HepG2 (cell line): ENCODE measurements around the gene ZNF416. TPM values are rescaled to one million over a fixed set of nuclear protein-coding genes. Genes with fewer than 3 reads are reported as not detected.

ENCODE experiments used
- ATAC-seq: fragments of 200-7000 bp; cut with Tn5 transposase; 3 replicates; pipeline ENCODE4 v1.9.1; 2020; ENCODE audit warnings: mild to moderate bottlenecking, moderate library complexity
- BruUV-seq: library from RNA; stranded (reverse); fragments of 400-500 nt; replicated peaks from 2 replicates; lab custom pipeline; 2021; lab: Mats Ljungman, UMichigan
- CTCF ChIA-PET: fragments of 300-600 bp; formaldehyde crosslinking; extraction: SDS; loops from one replicate; lab custom pipeline; 2021; ENCODE audit warnings: low total read pairs, inconsistent platforms, low intra/inter-chr PET ratio; lab: Yijun Ruan, JAX
- POLR2A ChIA-PET: fragments of 350-600 bp; sonication (Branson Sonifier 250); formaldehyde crosslinking; loops from one replicate; lab custom pipeline; 2020; ENCODE audit warnings: antibody characterized with exemption, inconsistent platforms; lab: Yijun Ruan, JAX
- DNase-seq: peaks from one replicate; pipeline ENCODE4 v3.0.0-alpha.2; 2015; ENCODE audit warnings: low spot score
- FAIRE-seq: peaks from 3 replicates; lab custom pipeline; 2011; peaks lifted over from hg19 to GRCh38; lab: Jason Lieb, UNC
- H2AFZ ChIP-seq: one replicate; pipeline ENCODE4 v1.6.1; 2011; ENCODE audit warnings: low read length, inconsistent platforms
- H3K27ac ChIP-seq: fragments of 300-600 bp; 3 replicates; pipeline ENCODE4 v1.8.0; 2011; ENCODE audit warnings: mixed run types, mild to moderate bottlenecking, mixed read lengths, low read length, inconsistent platforms; ENCODE audit not compliant: insufficient read depth; ENCODE audit errors: extremely low read length
- H3K27me3 ChIP-seq, 2 experiments: fragments of 200-600 bp in 1 of 2; 2 replicates in 1 of 2; 3 replicates in 1 of 2; pipeline versions ENCODE4 v1.6.0 to v1.8.0; 2011; ENCODE audit warnings: low read length in 2 of 2, mild to moderate bottlenecking in 2 of 2, moderate library complexity in 2 of 2, inconsistent platforms in 1 of 2; ENCODE audit not compliant: insufficient read depth in 2 of 2, control insufficient read depth in 1 of 2
- H3K36me3 ChIP-seq, 2 experiments: fragments of 200-600 bp in 1 of 2; replicated peaks in 1 of 2; 2 replicates in 1 of 2; 3 replicates in 1 of 2; pipeline versions ENCODE4 v1.5.1 to v1.8.0; 2011; ENCODE audit warnings: low read length in 2 of 2, inconsistent platforms in 1 of 2; ENCODE audit not compliant: insufficient read depth in 2 of 2, control insufficient read depth in 1 of 2
- H3K4me1 ChIP-seq: 2 replicates; pipeline ENCODE4 v1.5.1; 2012; ENCODE audit warnings: low read length, inconsistent platforms; ENCODE audit not compliant: insufficient read depth
- H3K4me2 ChIP-seq: 2 replicates; pipeline ENCODE4 v1.6.0; 2011; ENCODE audit warnings: low read depth, low read length, inconsistent platforms
- H3K4me3 ChIP-seq, 3 experiments: fragments of 200-600 bp in 1 of 3; sonication (generic), shearing (Covaris generic) in 1 of 3; replicated peaks in 1 of 3; 2 replicates each; pipeline ENCODE4 v1.5.1; 2011 to 2016; ENCODE audit warnings: low read length in 3 of 3, inconsistent platforms in 2 of 3, low read depth in 2 of 3, mild to moderate bottlenecking in 2 of 3, control low read depth in 1 of 3, mixed read lengths in 1 of 3; ENCODE audit not compliant: insufficient read depth in 1 of 3
- H3K79me2 ChIP-seq: one replicate; pipeline ENCODE4 v1.6.1; 2011; ENCODE audit warnings: low read length, inconsistent platforms; ENCODE audit not compliant: insufficient read depth
- H3K9ac ChIP-seq: 2 replicates; pipeline ENCODE4 v1.6.0; 2011; ENCODE audit warnings: mild to moderate bottlenecking, low read depth, low read length, inconsistent platforms; ENCODE audit not compliant: insufficient read depth
- H3K9me3 ChIP-seq: 2 replicates; pipeline ENCODE4 v1.5.1; 2012; ENCODE audit warnings: mild to moderate bottlenecking, low read length
- H4K20me1 ChIP-seq: 2 replicates; pipeline ENCODE4 v1.6.0; 2011; ENCODE audit warnings: inconsistent platforms, mild to moderate bottlenecking, low read length, moderate library complexity; ENCODE audit not compliant: insufficient read depth
- FOXA1 ChIP-seq, 2 experiments: fragments of 450-650 bp in 1 of 2; sonication (generic) in 1 of 2; formaldehyde crosslinking in 1 of 2; IDR thresholded peaks; 2 replicates each; pipeline versions ENCODE4 v1.4.0 to v1.6.1; 2016 to 2020; ENCODE audit warnings: missing genetic modification reagents in 1 of 2
- NBN ChIP-seq: fragments of 450-650 bp; conservative IDR thresholded peaks from 2 replicates; pipeline ENCODE4 v1.6.1; 2017
- REXO4 ChIP-seq: sonication (generic); formaldehyde crosslinking; IDR thresholded peaks from 2 replicates; pipeline ENCODE4 v1.8.0; 2022; ENCODE audit warnings: missing genetic modification reagents, mild to moderate bottlenecking, borderline replicate concordance
- SMARCC2 ChIP-seq: fragments of 450-650 bp; IDR thresholded peaks from 2 replicates; pipeline ENCODE4 v1.6.1; 2017; ENCODE audit warnings: antibody characterized with exemption, mild to moderate bottlenecking
- ZFY ChIP-seq: sonication (generic); formaldehyde crosslinking; IDR thresholded peaks from 2 replicates; pipeline ENCODE4 v1.4.0; 2020; ENCODE audit warnings: missing genetic modification reagents
- ZNF484 ChIP-seq: sonication (generic); formaldehyde crosslinking; IDR thresholded peaks from 2 replicates; pipeline ENCODE4 v1.5.1; 2020; ENCODE audit warnings: mild to moderate bottlenecking, low read depth, missing genetic modification reagents, borderline replicate concordance
- ZNF550 ChIP-seq: sonication (generic); formaldehyde crosslinking; IDR thresholded peaks from 2 replicates; pipeline ENCODE4 v1.4.0; 2020; ENCODE audit warnings: mild to moderate bottlenecking, missing genetic modification reagents, borderline replicate concordance
- ZNF567 ChIP-seq: sonication (generic); formaldehyde crosslinking; IDR thresholded peaks from 2 replicates; pipeline ENCODE4 v1.8.1; 2023; ENCODE audit warnings: mild to moderate bottlenecking, missing genetic modification reagents, borderline replicate concordance
- ZNF660 ChIP-seq: sonication (generic); formaldehyde crosslinking; IDR thresholded peaks from 2 replicates; pipeline ENCODE4 v1.5.1; 2020; ENCODE audit warnings: mild to moderate bottlenecking, low read depth, missing genetic modification reagents, borderline replicate concordance
- ZNF678 ChIP-seq: sonication (generic); formaldehyde crosslinking; IDR thresholded peaks from 2 replicates; pipeline ENCODE4 v1.4.0; 2020; ENCODE audit warnings: mild to moderate bottlenecking, missing genetic modification reagents
- WGBS: methylation state at CpG from one replicate; pipeline ENCODE4 v1.1.6; 2017; ENCODE audit warnings: low lambda C conversion rate; 5-methylcytosine and 5-hydroxymethylcytosine counted together
- in situ Hi-C: cut with HindIII; loops from 2 replicates; pipeline ENCODE4 v1.10.0; 2017; ENCODE audit warnings: low pct_unique_long_range_greater_than_20kb; ENCODE audit not compliant: extremely low pct_ligation_motif_present
- intact Hi-C: fragments of 100-400 bp; cut with micrococcal nuclease; formaldehyde crosslinking; loops from one replicate; pipeline ENCODE4 v1.10.0; 2022; ENCODE audit not compliant: unreplicated experiment
- polyA plus RNA-seq, 8 experiments: library from polyadenylated mRNA; depleted of rRNA in 3 of 8; stranded (reverse) in 7 of 8; unstranded in 1 of 8; fragments of >200 nt; fragmentation: Illumina TruSeq in 4 of 8; extraction: Trizol in 4 of 8; gene quantifications; 2 replicates each; pipeline versions ENCODE4 v1.2.1 to v1.2.3, GENCODE V29; 2011 to 2016; ENCODE audit warnings: low read depth in 4 of 8, missing spikeins in 1 of 8, mixed read lengths in 1 of 8; ENCODE audit not compliant: insufficient read depth in 1 of 8
- total RNA-seq, 5 experiments: library from RNA; depleted of rRNA; stranded (reverse); fragments of >200 nt; fragmentation: Illumina TruSeq; extraction: Trizol; gene quantifications; 2 replicates each; pipeline ENCODE4 v1.2.3, GENCODE V29; 2016; ENCODE audit warnings: low read depth in 1 of 5
- TF ChIP-seq, protein P1 (sequence below), 2 experiments: fragments of 450-650 bp in 1 of 2; sonication (generic) in 1 of 2; formaldehyde crosslinking in 1 of 2; IDR thresholded peaks; 2 replicates each; pipeline versions ENCODE4 v1.6.1 to v1.8.0; 2016 to 2022; ENCODE audit warnings: antibody characterized with exemption in 1 of 2, mild to moderate bottlenecking in 1 of 2, missing genetic modification reagents in 1 of 2
- TF ChIP-seq, protein P2 (sequence below): sonication (generic); formaldehyde crosslinking; IDR thresholded peaks from 2 replicates; pipeline ENCODE4 v1.5.0; 2020; ENCODE audit warnings: missing genetic modification reagents, mild to moderate bottlenecking, borderline replicate concordance

The ZNF416 gene
- total and polyA plus RNA-seq, 2 of the 13 experiments (the other 11 are each of a cell fraction or from before 2014, with no cell fraction given) = 1.5 to 5.3 TPM

DNA sequence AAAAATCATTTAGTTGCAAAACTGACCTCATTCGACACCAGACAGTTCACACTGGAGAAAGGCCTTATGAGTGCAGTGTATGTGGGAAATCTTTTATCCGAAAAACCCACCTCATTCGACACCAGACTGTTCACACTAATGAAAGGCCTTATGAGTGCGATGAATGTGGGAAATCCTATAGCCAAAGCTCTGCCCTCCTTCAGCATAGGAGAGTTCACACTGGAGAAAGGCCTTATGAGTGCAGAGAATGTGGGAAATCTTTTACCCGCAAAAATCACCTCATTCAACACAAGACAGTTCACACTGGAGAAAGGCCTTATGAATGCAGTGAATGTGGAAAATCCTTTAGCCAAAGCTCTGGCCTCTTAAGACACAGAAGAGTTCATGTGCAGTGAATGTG, 28.2 kb upstream of the ZNF416 start:
- BruUV-seq = no TSS peak
- CTCF ChIA-PET = no interaction called here
- H3K36me3 ChIP-seq = peaks cover 7 to 12% of the 10 kb centered on the region in 2 experiments; a peak in 3 of 5 replicates

More for the DNA sequence above, 28.2 kb upstream of the ZNF416 start:
- no peaks in the 10 kb centered on the region for H3K27me3 ChIP-seq
- FAIRE-seq (no peak), ATAC-seq (no peak), DNase-seq (no peak)
- no peak overlapping the region for H2AFZ ChIP-seq
- intact Hi-C loops (no loop called here), in situ Hi-C loops (no loop called here)
- H3K4me3 ChIP-seq = no peak overlapping the region
- 94% methylated on average over 5 of the region's 5 CpGs for WGBS
- no peak overlapping the region for H3K27ac ChIP-seq
- H3K9me3 ChIP-seq = no peaks in the 10 kb centered on the region
- no peaks in the 10 kb centered on the region for H4K20me1 ChIP-seq
- H3K4me2 ChIP-seq = no peak overlapping the region
- H3K4me1 ChIP-seq = no peaks in the 10 kb centered on the region
- H3K79me2 ChIP-seq = no peaks in the 10 kb centered on the region
- no peak overlapping the region for H3K9ac ChIP-seq
- TF ChIP-seq ZNF678 (CRISPR knock-in tag) (no peak), ZNF567 (CRISPR knock-in tag) (no peak), REXO4 (CRISPR knock-in tag) (no peak), FOXA1 (IDR thresholded peaks at IDR 0.05) (no peak), FOXA1 (CRISPR knock-in tag; IDR thresholded peaks at IDR 0.05) (no peak), NBN (no peak), ZNF484 (no peak), ZNF550 (CRISPR knock-in tag) (no peak), ZFY (CRISPR knock-in tag) (no peak), ZNF660 (CRISPR knock-in tag) (no peak), SMARCC2 (no peak)
- TF ChIP-seq, protein P1, sequence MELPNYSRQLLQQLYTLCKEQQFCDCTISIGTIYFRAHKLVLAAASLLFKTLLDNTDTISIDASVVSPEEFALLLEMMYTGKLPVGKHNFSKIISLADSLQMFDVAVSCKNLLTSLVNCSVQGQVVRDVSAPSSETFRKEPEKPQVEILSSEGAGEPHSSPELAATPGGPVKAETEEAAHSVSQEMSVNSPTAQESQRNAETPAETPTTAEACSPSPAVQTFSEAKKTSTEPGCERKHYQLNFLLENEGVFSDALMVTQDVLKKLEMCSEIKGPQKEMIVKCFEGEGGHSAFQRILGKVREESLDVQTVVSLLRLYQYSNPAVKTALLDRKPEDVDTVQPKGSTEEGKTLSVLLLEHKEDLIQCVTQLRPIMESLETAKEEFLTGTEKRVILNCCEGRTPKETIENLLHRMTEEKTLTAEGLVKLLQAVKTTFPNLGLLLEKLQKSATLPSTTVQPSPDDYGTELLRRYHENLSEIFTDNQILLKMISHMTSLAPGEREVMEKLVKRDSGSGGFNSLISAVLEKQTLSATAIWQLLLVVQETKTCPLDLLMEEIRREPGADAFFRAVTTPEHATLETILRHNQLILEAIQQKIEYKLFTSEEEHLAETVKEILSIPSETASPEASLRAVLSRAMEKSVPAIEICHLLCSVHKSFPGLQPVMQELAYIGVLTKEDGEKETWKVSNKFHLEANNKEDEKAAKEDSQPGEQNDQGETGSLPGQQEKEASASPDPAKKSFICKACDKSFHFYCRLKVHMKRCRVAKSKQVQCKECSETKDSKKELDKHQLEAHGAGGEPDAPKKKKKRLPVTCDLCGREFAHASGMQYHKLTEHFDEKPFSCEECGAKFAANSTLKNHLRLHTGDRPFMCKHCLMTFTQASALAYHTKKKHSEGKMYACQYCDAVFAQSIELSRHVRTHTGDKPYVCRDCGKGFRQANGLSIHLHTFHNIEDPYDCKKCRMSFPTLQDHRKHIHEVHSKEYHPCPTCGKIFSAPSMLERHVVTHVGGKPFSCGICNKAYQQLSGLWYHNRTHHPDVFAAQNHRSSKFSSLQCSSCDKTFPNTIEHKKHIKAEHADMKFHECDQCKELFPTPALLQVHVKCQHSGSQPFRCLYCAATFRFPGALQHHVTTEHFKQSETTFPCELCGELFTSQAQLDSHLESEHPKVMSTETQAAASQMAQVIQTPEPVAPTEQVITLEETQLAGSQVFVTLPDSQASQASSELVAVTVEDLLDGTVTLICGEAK (IDR thresholded peaks at IDR 0.05) = no peak
- TF ChIP-seq, protein P1 (CRISPR knock-in tag; IDR thresholded peaks at IDR 0.05) = no peak
- TF ChIP-seq, protein P2, sequence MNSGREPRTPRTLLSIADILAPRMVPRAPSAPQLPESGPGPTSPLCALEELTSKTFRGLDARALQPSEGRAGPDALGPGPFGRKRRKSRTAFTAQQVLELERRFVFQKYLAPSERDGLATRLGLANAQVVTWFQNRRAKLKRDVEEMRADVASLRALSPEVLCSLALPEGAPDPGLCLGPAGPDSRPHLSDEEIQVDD (CRISPR knock-in tag) = no peak
- POLR2A ChIA-PET = no interaction called here
